Measurements from ENCODE around the gene DRG2. TPM values are rescaled to one million over a fixed set of nuclear protein-coding genes. Genes with fewer than 3 reads are reported as not detected.

The DRG2 gene
- total and polyA plus RNA-seq, 2 of the 8 experiments (the other 6 are each of a cell fraction or from before 2014, with no cell fraction given): 44.6 to 47.8 TPM

- TF ChIP-seq CHD7 (IDR thresholded peaks at IDR 0.05; ENCODE audit: insufficient replicate concordance, low read length) (no peak), GTF2F1 (IDR thresholded peaks at IDR 0.05; ENCODE audit: borderline replicate concordance, low read depth, low read length) (no peak), SP1 (IDR thresholded peaks at IDR 0.05; ENCODE audit: low read depth, low read length) (no peak), CBX8 (IDR thresholded peaks at IDR 0.05; ENCODE audit: borderline replicate concordance, low read depth, low read length) (no peak), SP2 (IDR thresholded peaks at IDR 0.05; ENCODE audit: low read length) (no peak), RFX5 (IDR thresholded peaks at IDR 0.05; ENCODE audit: borderline replicate concordance, low read depth, low read length) (no peak), RXRA (IDR thresholded peaks at IDR 0.05; ENCODE audit: insufficient read depth, low read depth, low read length) (no peak)
These were observed 69.2 kb downstream of the DRG2 start (continued) for GRCh38 chr17:18156976-18157280.
